A673 (cell line): ENCODE data around the gene GAPVD1. TPM values are rescaled to one million over a fixed set of nuclear protein-coding genes. Genes with fewer than 3 reads are reported as not detected.
"Not testable (repeated sequence)": the region's sequence is repeated elsewhere in the genome, so short reads cannot be mapped to it uniquely, and the experiment has no call there.

ENCODE experiments used
- BruUV-seq: library from RNA; stranded (reverse); fragments of 400-500 nt; replicated peaks from 2 replicates; lab custom pipeline; 2021; lab: Mats Ljungman, UMichigan
- CTCF ChIA-PET: fragments of 300-600 bp; sonication (Branson Sonifier 250); formaldehyde crosslinking; loops from one replicate; lab custom pipeline; 2022; ENCODE audit warnings: antibody characterized with exemption; lab: Charles Lee
- POLR2A ChIA-PET: fragments of 300-600 bp; sonication (Branson Sonifier 250); formaldehyde crosslinking; loops from one replicate; lab custom pipeline; 2022; ENCODE audit warnings: antibody characterized with exemption; ENCODE audit not compliant: low non-redundant PET; lab: Charles Lee
- DNase-seq: peaks from one replicate; pipeline ENCODE4 v3.0.0-alpha.2; 2015; ENCODE audit warnings: low spot score
- H3K27ac ChIP-seq: fragments of 200-600 bp; sonication (generic); 2 replicates; pipeline ENCODE4 v1.5.1; 2016; ENCODE audit warnings: mixed run types, low read depth, mild to moderate bottlenecking, mixed read lengths, antibody characterized with exemption, low read length; ENCODE audit not compliant: poor library complexity, severe bottlenecking
- H3K27me3 ChIP-seq: fragments of 200-600 bp; sonication (generic); replicated peaks from 2 replicates; pipeline ENCODE4 v1.6.1; 2017; ENCODE audit warnings: mixed run types, low read depth, mild to moderate bottlenecking, mixed read lengths, antibody characterized with exemption, low read length; ENCODE audit not compliant: insufficient read depth, poor library complexity
- H3K36me3 ChIP-seq: fragments of 200-600 bp; sonication (generic); 2 replicates; pipeline ENCODE4 v1.6.1; 2016; ENCODE audit warnings: mixed run types, mild to moderate bottlenecking, mixed read lengths, antibody characterized with exemption, low read length; ENCODE audit not compliant: insufficient read depth, poor library complexity, severe bottlenecking
- H3K4me1 ChIP-seq: fragments of 200-600 bp; sonication (generic); 2 replicates; pipeline ENCODE4 v1.6.1; 2017; ENCODE audit warnings: mixed run types, mild to moderate bottlenecking, mixed read lengths, antibody characterized with exemption, low read length; ENCODE audit not compliant: insufficient read depth, poor library complexity, severe bottlenecking
- H3K4me3 ChIP-seq: fragments of 200-600 bp; sonication (generic); 2 replicates; pipeline ENCODE4 v1.5.1; 2016; ENCODE audit warnings: low read depth, mixed run types, mild to moderate bottlenecking, mixed read lengths, low read length; ENCODE audit not compliant: poor library complexity, severe bottlenecking
- H3K9me3 ChIP-seq: fragments of 200-600 bp; sonication (generic); 2 replicates; pipeline ENCODE4 v1.6.1; 2016; ENCODE audit warnings: mixed run types, low read depth, mild to moderate bottlenecking, mixed read lengths, antibody characterized with exemption, low read length; ENCODE audit not compliant: poor library complexity, severe bottlenecking
- EZH2 ChIP-seq: fragments of 200-600 bp; sonication (generic); IDR thresholded peaks from 2 replicates; pipeline ENCODE4 v1.6.1; 2017; ENCODE audit warnings: borderline replicate concordance, low read depth, mild to moderate bottlenecking, mixed read lengths, antibody characterized with exemption, low read length; ENCODE audit not compliant: poor library complexity, severe bottlenecking
- intact Hi-C: fragments of 100-400 bp; cut with micrococcal nuclease; formaldehyde crosslinking; loops from one replicate; pipeline ENCODE4 v1.10.0; 2022; ENCODE audit not compliant: unreplicated experiment
- total RNA-seq: library from RNA; stranded (reverse); gene quantifications from 2 replicates; pipeline ENCODE4 v1.2.3, GENCODE V29; 2021
- TF ChIP-seq, protein P1 (sequence below): fragments of 300-800, 200-600 bp; sonication (generic); conservative IDR thresholded peaks from 2 replicates; pipeline ENCODE4 v1.5.1; 2017; ENCODE audit warnings: low read depth, mild to moderate bottlenecking, antibody characterized with exemption, low read length, moderate library complexity, mixed read lengths

Gene GAPVD1
- total RNA-seq, 1 experiment from 2014 or later: 55.3 TPM

DNA sequence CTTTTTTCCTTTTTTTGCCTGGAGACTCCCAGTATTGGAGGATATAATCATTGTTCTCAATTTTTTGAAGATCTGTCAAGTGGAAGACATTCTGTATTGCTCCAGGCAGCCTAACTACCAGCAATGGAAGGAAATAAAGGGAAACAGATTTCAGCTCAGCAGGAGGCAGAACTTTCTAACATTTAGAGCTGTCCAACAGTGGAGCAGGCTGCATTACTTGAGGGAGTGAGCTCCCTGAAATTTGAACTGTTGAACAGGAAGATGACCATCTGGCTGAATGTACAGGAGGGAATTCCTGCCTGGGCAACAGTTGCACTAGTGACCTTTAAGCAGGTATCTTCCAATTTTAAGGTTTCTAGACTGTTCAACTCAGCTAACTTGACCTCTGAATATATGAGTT, 1.1 kb upstream of the GAPVD1 start:
- BruUV-seq: no TSS peak
- no peak for DNase-seq
- Histone ChIP-seq H3K4me1 (no peaks in the 10 kb centered on the region), H3K27ac (no peak overlapping the region), H3K9me3 (no peaks in the 10 kb centered on the region), H3K36me3 (no peaks in the 10 kb centered on the region), H3K4me3 (no peak overlapping the region), H3K27me3 (no peaks in the 10 kb centered on the region)
- CTCF ChIA-PET: no interaction called here
- TF ChIP-seq EZH2: no peak
- TF ChIP-seq, protein P1, sequence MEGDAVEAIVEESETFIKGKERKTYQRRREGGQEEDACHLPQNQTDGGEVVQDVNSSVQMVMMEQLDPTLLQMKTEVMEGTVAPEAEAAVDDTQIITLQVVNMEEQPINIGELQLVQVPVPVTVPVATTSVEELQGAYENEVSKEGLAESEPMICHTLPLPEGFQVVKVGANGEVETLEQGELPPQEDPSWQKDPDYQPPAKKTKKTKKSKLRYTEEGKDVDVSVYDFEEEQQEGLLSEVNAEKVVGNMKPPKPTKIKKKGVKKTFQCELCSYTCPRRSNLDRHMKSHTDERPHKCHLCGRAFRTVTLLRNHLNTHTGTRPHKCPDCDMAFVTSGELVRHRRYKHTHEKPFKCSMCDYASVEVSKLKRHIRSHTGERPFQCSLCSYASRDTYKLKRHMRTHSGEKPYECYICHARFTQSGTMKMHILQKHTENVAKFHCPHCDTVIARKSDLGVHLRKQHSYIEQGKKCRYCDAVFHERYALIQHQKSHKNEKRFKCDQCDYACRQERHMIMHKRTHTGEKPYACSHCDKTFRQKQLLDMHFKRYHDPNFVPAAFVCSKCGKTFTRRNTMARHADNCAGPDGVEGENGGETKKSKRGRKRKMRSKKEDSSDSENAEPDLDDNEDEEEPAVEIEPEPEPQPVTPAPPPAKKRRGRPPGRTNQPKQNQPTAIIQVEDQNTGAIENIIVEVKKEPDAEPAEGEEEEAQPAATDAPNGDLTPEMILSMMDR: no peak
- POLR2A ChIA-PET: no interaction called here
- intact Hi-C loops: loop anchor here (2.0 kb wide), 1 partner anchor 20 kb away; the partner anchor contains the start of gene HSPA5

DNA sequence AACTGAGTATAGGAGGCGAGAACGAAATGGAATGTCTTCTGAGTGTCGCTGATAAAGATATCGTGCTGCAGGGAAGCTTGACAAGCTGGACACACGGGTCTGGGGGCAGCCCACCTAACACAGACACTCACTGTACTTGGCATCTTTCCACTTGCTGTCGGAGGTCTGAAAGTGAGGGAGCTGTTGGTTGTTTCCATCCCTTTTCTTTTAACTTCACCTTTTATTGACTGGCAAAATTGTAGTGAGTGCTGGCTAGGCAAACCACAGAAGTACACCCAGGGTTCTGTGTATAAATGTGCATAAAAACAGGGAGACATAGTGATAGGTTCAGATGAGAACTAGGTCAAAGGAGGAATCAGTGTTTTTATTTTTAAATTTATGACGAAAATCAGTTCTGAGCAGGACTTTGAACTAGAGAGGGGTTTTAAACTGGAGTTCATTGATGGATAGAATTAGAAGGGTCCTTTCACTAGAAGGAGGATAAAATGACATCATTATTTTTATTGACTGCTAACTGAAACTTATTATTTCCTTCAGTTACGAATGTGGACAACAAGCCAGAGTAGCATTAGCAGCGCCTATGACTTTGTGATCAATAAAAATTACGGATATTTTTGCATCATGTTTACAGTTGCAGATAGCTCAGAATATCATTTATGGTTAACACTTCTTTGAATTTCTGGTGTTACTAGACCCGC, 817 bp downstream of the GAPVD1 start:
- intact Hi-C loops: no loop called here
- H3K9me3 ChIP-seq: no peaks in the 10 kb centered on the region
- H3K4me1 ChIP-seq: no peaks in the 10 kb centered on the region
- no peak for TF ChIP-seq EZH2
- TF ChIP-seq, protein P1: no peak
- no peaks in the 10 kb centered on the region for H3K36me3 ChIP-seq
- peak overlapping the region; percentile 97 for H3K4me3 ChIP-seq
- peak; percentile 38 for DNase-seq
- no peaks in the 10 kb centered on the region for H3K27me3 ChIP-seq
- POLR2A ChIA-PET: no interaction called here
- CTCF ChIA-PET: no interaction called here
- peak overlapping the region; percentile 87 for H3K27ac ChIP-seq
- BruUV-seq: TSS peak; percentile 55

DNA sequence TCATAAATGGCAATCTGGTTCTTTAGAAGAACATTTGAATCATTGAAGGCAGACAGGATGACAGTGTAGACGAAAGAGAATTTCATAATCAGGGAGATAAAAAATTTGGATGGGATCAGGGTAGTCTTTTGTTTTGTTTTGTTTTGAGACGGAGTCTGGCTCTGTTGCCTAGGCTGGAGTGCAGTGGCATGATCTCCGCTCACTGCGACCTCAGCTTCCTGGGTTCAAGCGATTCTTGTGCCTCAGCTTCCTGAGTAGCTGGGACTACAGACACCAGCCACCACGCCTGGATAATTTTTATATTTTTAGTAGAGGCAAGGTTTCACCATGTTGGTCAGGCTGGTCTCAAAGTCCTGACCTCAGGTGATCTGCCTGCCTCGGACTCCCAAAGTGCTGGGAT, 2.4 kb downstream of the GAPVD1 start:
- H3K27me3 ChIP-seq, POLR2A ChIA-PET, DNase-seq, H3K36me3 ChIP-seq, H3K4me3 ChIP-seq, CTCF ChIA-PET, BruUV-seq, H3K27ac ChIP-seq, H3K9me3 ChIP-seq, H3K4me1 ChIP-seq, intact Hi-C loops: not testable (repeated sequence)
